HG02885 (cell line): Measurements from ENCODE around the gene PELI1.

Experiments used
- ATAC-seq: cut with Tn5 transposase; IDR thresholded peaks from one replicate; pipeline ENCODE4 v1.9.1; 2021; ENCODE audit warnings: mild to moderate bottlenecking; ENCODE audit not compliant: unreplicated experiment, poor library complexity

The PELI1 gene

GRCh38 chr2:64144057-64145013, at the start of gene PELI1:
PELI1 (minus strand) TSS chr2:64144420; CDS start chr2:64108310, 36,110 bp downstream.
- peak; percentile 84 for ATAC-seq

GRCh38 chr2:64193491-64193890, 49.3 kb upstream of the PELI1 start:
- ATAC-seq, result no peak

- ATAC-seq, result no peak
These were observed 48.5 kb upstream of the PELI1 start for GRCh38 chr2:64192664-64193105.

GRCh38 chr2:64192125-64192479, 47.9 kb upstream of the PELI1 start:
- peak; percentile 46 for ATAC-seq

- ATAC-seq, result no peak
These were observed 45.4 kb upstream of the PELI1 start for GRCh38 chr2:64189586-64189985.

- no peak for ATAC-seq
These were observed 44.9 kb upstream of the PELI1 start for GRCh38 chr2:64189167-64189566.

- ATAC-seq, result no peak
These were observed 42.7 kb upstream of the PELI1 start for GRCh38 chr2:64186699-64187605.

- ATAC-seq, result peak; percentile 98
These were observed 35.5 kb upstream of the PELI1 start for GRCh38 chr2:64179582-64180321.

- no peak for ATAC-seq
These were observed 33.1 kb upstream of the PELI1 start for GRCh38 chr2:64177315-64177714.

- ATAC-seq, result no peak
These were observed 31.4 kb upstream of the PELI1 start for GRCh38 chr2:64175419-64176197.

GRCh38 chr2:64173156-64174135, 29.2 kb upstream of the PELI1 start:
- ATAC-seq, result no peak

- no peak for ATAC-seq
These were observed 24.5 kb upstream of the PELI1 start for GRCh38 chr2:64168756-64169155.

GRCh38 chr2:64168201-64168600, 24.0 kb upstream of the PELI1 start:
- no peak for ATAC-seq

- ATAC-seq, result no peak
These were observed 22.6 kb upstream of the PELI1 start for GRCh38 chr2:64166637-64167420.

- no peak for ATAC-seq
These were observed 22.0 kb upstream of the PELI1 start for GRCh38 chr2:64166212-64166611.

- no peak for ATAC-seq
These were observed 21.5 kb upstream of the PELI1 start for GRCh38 chr2:64165706-64166105.

- no peak for ATAC-seq
These were observed 20.4 kb upstream of the PELI1 start for GRCh38 chr2:64164629-64165028.

- ATAC-seq, result no peak
These were observed 18.3 kb upstream of the PELI1 start for GRCh38 chr2:64162516-64162915.
